ENCODE data around the gene GORASP2. TPM values are rescaled to one million over a fixed set of nuclear protein-coding genes. Genes with fewer than 3 reads are reported as not detected.

The GORASP2 gene
- total RNA-seq, 1 experiment from 2014 or later: 67.3 TPM

GRCh38 chr2:170999654-171000053 is 70.6 kb downstream of the GORASP2 start:
- Histone ChIP-seq H3K9me3 (ENCODE audit: low read length) (no peaks in the 10 kb centered on the region), H3K27me3 (ENCODE audit: low read length) (no peaks in the 10 kb centered on the region), H3F3A (ENCODE audit: low read length, unreplicated experiment) (no peaks in the 10 kb centered on the region), H4K20me1 (ENCODE audit: low read length) (no peaks in the 10 kb centered on the region), H3K4me2 (ENCODE audit: low read length) (no peak overlapping the region), H3K9me2 (replicated peaks; ENCODE audit: low read length) (no peaks in the 10 kb centered on the region), H3K4me1 (ENCODE audit: insufficient read depth, low read length) (no peaks in the 10 kb centered on the region), H2AFZ (ENCODE audit: low read length) (no peak overlapping the region), H3K4me3 (ENCODE audit: low read length) (no peak overlapping the region), H3K79me2 (ENCODE audit: low read length) (no peaks in the 10 kb centered on the region), H3K9ac (ENCODE audit: low read length) (no peak overlapping the region), H3K36me3 (ENCODE audit: low read depth, low read length) (peaks cover 24% of the 10 kb centered on the region; the same call in 1 of the 2 replicates), H3K27ac (ENCODE audit: low read length) (no peak overlapping the region)
- POLR2A ChIA-PET (ENCODE audit: unreplicated experiment): no interaction called here
- no TSS peak for BruUV-seq (replicated peaks)
- CTCF ChIA-PET: no interaction called here
- ATAC-seq (no peak), DNase-seq (no peak)
- TF ChIP-seq CTCF (conservative IDR thresholded peaks at IDR 0.05; ENCODE audit: low read depth, low read length): no peak
- intact Hi-C loops (cut with micrococcal nuclease): no loop called here

- H3K79me2 ChIP-seq (ENCODE audit: low read length): no peaks in the 10 kb centered on the region
- intact Hi-C loops (cut with micrococcal nuclease): no loop called here
- H3K4me1 ChIP-seq (ENCODE audit: insufficient read depth, low read length): no peaks in the 10 kb centered on the region
- no peaks in the 10 kb centered on the region for H3K9me2 ChIP-seq (replicated peaks; ENCODE audit: low read length)
- POLR2A ChIA-PET (ENCODE audit: unreplicated experiment): no interaction called here
- no peak overlapping the region for H3K4me3 ChIP-seq (ENCODE audit: low read length)
- H3K4me2 ChIP-seq (ENCODE audit: low read length): no peak overlapping the region
- no TSS peak for BruUV-seq (replicated peaks)
- no peaks in the 10 kb centered on the region for H3F3A ChIP-seq (ENCODE audit: low read length, unreplicated experiment)
- CTCF ChIA-PET: no interaction called here
- no peaks in the 10 kb centered on the region for H4K20me1 ChIP-seq (ENCODE audit: low read length)
- no peak overlapping the region for H3K27ac ChIP-seq (ENCODE audit: low read length)
- H3K9me3 ChIP-seq (ENCODE audit: low read length): no peaks in the 10 kb centered on the region
- TF ChIP-seq EZH2phosphoT487 (IDR thresholded peaks at IDR 0.05; ENCODE audit: borderline replicate concordance, low read length) (no peak), CTCF (conservative IDR thresholded peaks at IDR 0.05; ENCODE audit: low read depth, low read length) (no peak), EZH2 (IDR thresholded peaks at IDR 0.05; ENCODE audit: low read length, unreplicated experiment) (no peak)
- no peak overlapping the region for H3K9ac ChIP-seq (ENCODE audit: low read length)
- DNase-seq (no peak), ATAC-seq (no peak)
- no peak overlapping the region for H2AFZ ChIP-seq (ENCODE audit: low read length)
- H3K27me3 ChIP-seq (ENCODE audit: low read length): no peaks in the 10 kb centered on the region
- peaks cover 29% of the 10 kb centered on the region for H3K36me3 ChIP-seq (ENCODE audit: low read depth, low read length)
These were observed 75.3 kb downstream of the GORASP2 start for GRCh38 chr2:171004363-171004762.

- Histone ChIP-seq H3F3A (ENCODE audit: low read length, unreplicated experiment) (no peaks in the 10 kb centered on the region), H3K27ac (ENCODE audit: low read length) (no peak overlapping the region), H2AFZ (ENCODE audit: low read length) (no peak overlapping the region), H4K20me1 (ENCODE audit: low read length) (no peaks in the 10 kb centered on the region), H3K4me3 (ENCODE audit: low read length) (no peak overlapping the region), H3K36me3 (ENCODE audit: low read depth, low read length) (peaks cover 29% of the 10 kb centered on the region), H3K79me2 (ENCODE audit: low read length) (no peaks in the 10 kb centered on the region), H3K9ac (ENCODE audit: low read length) (no peak overlapping the region), H3K27me3 (ENCODE audit: low read length) (no peaks in the 10 kb centered on the region), H3K9me2 (replicated peaks; ENCODE audit: low read length) (no peaks in the 10 kb centered on the region), H3K4me1 (ENCODE audit: insufficient read depth, low read length) (no peaks in the 10 kb centered on the region), H3K4me2 (ENCODE audit: low read length) (no peak overlapping the region), H3K9me3 (ENCODE audit: low read length) (no peaks in the 10 kb centered on the region)
- ATAC-seq (no peak), DNase-seq (no peak)
- ChIA-PET POLR2A (ENCODE audit: unreplicated experiment) (no interaction called here), CTCF (no interaction called here)
- BruUV-seq (replicated peaks): no TSS peak
- TF ChIP-seq EZH2phosphoT487 (IDR thresholded peaks at IDR 0.05; ENCODE audit: borderline replicate concordance, low read length) (no peak), EZH2 (IDR thresholded peaks at IDR 0.05; ENCODE audit: low read length, unreplicated experiment) (no peak)
- intact Hi-C loops (cut with micrococcal nuclease): no loop called here
These were observed 75.8 kb downstream of the GORASP2 start for GRCh38 chr2:171004833-171005232.

Data from PC-3 (cell line).